Uterus (tissue), 4 donors: ENCODE measurements around the gene TWIST2. TPM values are rescaled to one million over a fixed set of nuclear protein-coding genes. Genes with fewer than 3 reads are reported as not detected.

ENCODE experiments used
- DNase-seq, 2 donors: peaks; one replicate each; pipeline ENCODE4 v3.0.0-alpha.2; 2019 to 2020
- H3K27ac ChIP-seq, 2 donors: fragments of 200-600 bp; sonication (generic); 1 replicate in 1 of 2; 2 replicates in 1 of 2; pipeline ENCODE4 v1.5.1; 2016 to 2018
- H3K27me3 ChIP-seq, 2 donors: fragments of 200-600 bp; sonication (generic); one replicate each; pipeline ENCODE4 v1.5.1; 2018 to 2019; ENCODE audit warnings: control low read depth in 1 of 2
- H3K36me3 ChIP-seq, 2 donors: fragments of 200-600 bp; sonication (generic); one replicate each; pipeline ENCODE4 v1.5.1; 2019; ENCODE audit warnings: control low read depth in 1 of 2
- H3K4me1 ChIP-seq, 2 donors: fragments of 200-600 bp; sonication (generic); one replicate each; pipeline ENCODE4 v1.5.1; 2018 to 2019; ENCODE audit warnings: control low read depth in 1 of 2
- H3K4me3 ChIP-seq, 2 donors: fragments of 200-600 bp; sonication (generic); 1 replicate in 1 of 2; 2 replicates in 1 of 2; pipeline ENCODE4 v1.5.1; 2018 to 2019; ENCODE audit warnings: mild to moderate bottlenecking in 1 of 2
- H3K9me3 ChIP-seq, 2 donors: fragments of 200-600 bp; sonication (generic); one replicate each; pipeline ENCODE4 v1.5.1; 2019; ENCODE audit warnings: control low read depth in 1 of 2
- CTCF ChIP-seq, 4 experiments: fragments of 200-600 bp in 2 of 4; fragments of 450-650 bp in 2 of 4; sonication (generic) in 2 of 4; IDR thresholded peaks; one replicate each; pipeline ENCODE4 v1.5.1; 2016 to 2019; ENCODE audit warnings: antibody characterized with exemption in 4 of 4, mild to moderate bottlenecking in 2 of 4, moderate library complexity in 1 of 4
- POLR2A ChIP-seq, 2 donors: fragments of 450-650 bp; IDR thresholded peaks; one replicate each; pipeline ENCODE4 v1.6.1; 2016; ENCODE audit warnings: antibody characterized with exemption in 2 of 2, mild to moderate bottlenecking in 1 of 2, moderate library complexity in 1 of 2
- intact Hi-C: fragments of 100-400 bp; cut with DNase I; formaldehyde crosslinking; loops from one replicate; pipeline ENCODE4 v1.15.1; 2023; ENCODE audit warnings: low total_unique reads
- total RNA-seq, 4 donors: library from RNA; depleted of rRNA in 3 of 4; stranded (reverse); fragments of >200 nt in 3 of 4; gene quantifications; one replicate each; pipeline versions ENCODE4 v1.1.0 to v1.2.4, GENCODE V29; 2014 to 2023
- donor health status: DM: yes; HTN: yes; CAD: no.

The TWIST2 gene
- total RNA-seq, 4 donors from 2014 or later: 28.1 to 199 (median 63.9) TPM

GRCh38 chr2:238925816-238926521, 78.1 kb downstream of the TWIST2 start:
- intact Hi-C loops: no loop called here
- Histone ChIP-seq H3K36me3 (no peaks in the 10 kb centered on the region), H3K4me1 (peaks cover 4 to 11% of the 10 kb centered on the region in 2 donors), H3K4me3 (no peak overlapping the region), H3K9me3 (no peaks in the 10 kb centered on the region), H3K27ac (no peak overlapping the region), H3K27me3 (no peaks in the 10 kb centered on the region)
- peak in 1 of 2 donors; percentile 9 for DNase-seq
- no peak for TF ChIP-seq POLR2A (IDR thresholded peaks at IDR 0.05)
- TF ChIP-seq CTCF (IDR thresholded peaks at IDR 0.05): no peak

GRCh38 chr2:238926761-238927611, 79.1 kb downstream of the TWIST2 start:
- Histone ChIP-seq H3K4me3 (no peak overlapping the region), H3K27me3 (no peaks in the 10 kb centered on the region), H3K36me3 (no peaks in the 10 kb centered on the region), H3K27ac (no peak overlapping the region), H3K4me1 (peaks cover 4 to 12% of the 10 kb centered on the region in 2 donors), H3K9me3 (no peaks in the 10 kb centered on the region)
- intact Hi-C loops: no loop called here
- TF ChIP-seq POLR2A (IDR thresholded peaks at IDR 0.05) (no peak), CTCF (IDR thresholded peaks at IDR 0.05) (no peak)
- peak in 1 of 2 donors; percentile 12 for DNase-seq

- Histone ChIP-seq H3K4me1 (peaks cover 4 to 12% of the 10 kb centered on the region in 2 donors), H3K36me3 (no peaks in the 10 kb centered on the region), H3K9me3 (no peaks in the 10 kb centered on the region), H3K27ac (peak overlapping the region in 1 of 2 donors; percentile 79), H3K4me3 (no peak overlapping the region), H3K27me3 (no peaks in the 10 kb centered on the region)
- TF ChIP-seq CTCF (IDR thresholded peaks at IDR 0.05) (no peak), POLR2A (IDR thresholded peaks at IDR 0.05) (no peak)
- peak; percentile 15 for DNase-seq
- intact Hi-C loops: no loop called here
Measured at GRCh38 chr2:238927746-238928519, 80.0 kb downstream of the TWIST2 start.

GRCh38 chr2:238928520-238929241, 80.8 kb downstream of the TWIST2 start:
- DNase-seq: peak; percentile 21 to 38

More at GRCh38 chr2:238928520-238929241, 80.8 kb downstream of the TWIST2 start:
- H3K27ac ChIP-seq: peak overlapping the region; percentile 54 to 79
- peaks cover 4 to 12% of the 10 kb centered on the region in 2 donors for H3K4me1 ChIP-seq
- no peaks in the 10 kb centered on the region for H3K9me3 ChIP-seq
- H3K27me3 ChIP-seq: no peaks in the 10 kb centered on the region
- TF ChIP-seq CTCF (IDR thresholded peaks at IDR 0.05) (no peak), POLR2A (IDR thresholded peaks at IDR 0.05) (no peak)
- intact Hi-C loops: no loop called here
- no peaks in the 10 kb centered on the region for H3K36me3 ChIP-seq
- H3K4me3 ChIP-seq: no peak overlapping the region
